ENCODE measurements around the gene DGAT2.
A peak's percentile ranks its signal among the peaks of the same experiment; 100 is the strongest.

DGAT2 gene

GRCh38 chr11:75827562-75827961, 59.0 kb downstream of the DGAT2 start:
- DNase-seq (ENCODE audit: low spot score): no peak

DNA sequence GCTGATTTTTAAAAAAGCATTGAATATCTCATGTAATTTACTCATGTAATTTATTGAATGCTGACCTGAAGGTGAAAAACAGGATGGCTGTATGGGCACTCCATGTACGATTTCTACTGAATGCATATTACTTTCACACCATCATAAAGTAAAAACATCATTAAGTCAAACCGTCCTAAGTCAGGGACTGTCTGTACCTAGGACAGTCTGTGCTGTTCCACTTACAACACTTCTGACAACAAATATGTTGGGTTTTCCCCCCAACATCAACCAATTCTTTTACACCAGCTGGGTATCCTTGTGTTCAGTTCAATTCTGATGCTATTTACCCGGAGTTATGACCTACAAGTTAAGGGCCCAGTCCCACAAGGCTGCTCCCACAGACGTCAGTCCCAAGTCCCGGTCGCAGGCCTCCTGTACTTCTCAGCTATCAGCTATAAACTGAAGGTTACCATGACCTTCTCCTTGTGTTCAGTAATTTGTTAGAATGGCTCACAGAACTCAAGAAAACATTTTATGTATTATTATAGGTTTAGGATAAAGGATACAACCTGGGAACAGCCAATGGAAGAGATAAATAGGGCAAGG, 63.4 kb downstream of the DGAT2 start:
- DNase-seq (ENCODE audit: low spot score): no peak

DNA sequence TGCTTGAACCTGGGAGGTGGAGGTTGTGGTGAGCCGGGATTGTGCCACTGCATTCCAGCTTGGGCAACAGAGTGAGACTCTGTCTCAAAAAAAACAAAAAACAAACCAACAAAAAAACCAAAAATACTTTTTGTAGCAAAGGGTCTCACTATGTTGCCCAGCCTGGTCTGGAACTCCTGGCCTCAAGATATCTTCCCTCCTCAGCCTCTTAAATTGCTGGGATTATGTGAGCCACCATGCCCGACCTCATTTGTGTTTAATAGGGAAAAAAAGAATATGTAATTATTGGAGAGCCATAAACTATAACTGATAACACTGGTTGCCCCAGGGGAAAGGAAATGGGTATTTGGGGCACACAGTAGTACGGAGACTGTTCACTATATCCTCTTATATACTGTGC, 66.2 kb downstream of the DGAT2 start:
- DNase-seq (ENCODE audit: low spot score): no peak

DNA sequence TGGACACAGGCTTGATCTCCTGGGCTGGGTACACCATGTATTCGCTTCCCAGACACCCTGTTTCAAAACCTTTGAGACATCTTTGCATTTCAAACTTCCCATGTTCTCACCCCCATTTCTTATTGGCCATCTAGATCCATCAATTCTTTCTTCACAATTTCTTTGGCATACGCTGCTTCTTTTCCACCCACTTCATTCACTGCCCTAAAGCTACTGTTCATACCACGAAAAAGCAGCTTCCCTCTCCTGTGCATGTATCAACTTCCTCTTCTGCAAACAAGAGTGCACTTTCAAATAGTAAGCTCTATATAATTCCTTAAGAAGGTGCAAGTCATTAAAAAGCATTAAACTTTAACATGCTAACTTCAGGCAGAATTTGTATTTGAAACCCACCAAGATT, 67.8 kb downstream of the DGAT2 start:
- peak; percentile 17 for DNase-seq (ENCODE audit: low spot score)

GRCh38 chr11:75839851-75840250, 71.3 kb downstream of the DGAT2 start:
- no peak for DNase-seq (ENCODE audit: low spot score)

- DNase-seq (ENCODE audit: low spot score): no peak
Measured at GRCh38 chr11:75840522-75840921, 71.9 kb downstream of the DGAT2 start.

- DNase-seq (ENCODE audit: low spot score): no peak
Measured at GRCh38 chr11:75841739-75842138, 73.2 kb downstream of the DGAT2 start.

DNA sequence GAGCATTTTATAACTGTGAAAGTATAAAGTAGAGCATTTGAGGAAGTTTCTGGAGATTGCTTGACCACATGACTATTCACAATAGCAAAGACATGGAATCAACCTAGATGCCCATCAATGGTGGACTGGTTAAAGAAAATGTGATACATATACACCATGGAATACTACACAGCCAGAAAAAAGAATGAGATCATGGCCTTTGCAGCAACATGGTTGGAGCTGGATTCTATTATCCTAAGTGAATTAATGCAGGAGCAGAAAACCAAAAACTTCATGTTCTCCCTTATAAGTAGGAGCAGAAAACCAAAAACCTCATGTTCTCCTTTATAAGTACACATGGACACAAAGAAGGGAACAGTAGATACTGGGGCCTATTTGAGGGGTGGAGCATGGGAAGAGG, 76.7 kb downstream of the DGAT2 start:
- no peak for DNase-seq (ENCODE audit: low spot score)

DNA sequence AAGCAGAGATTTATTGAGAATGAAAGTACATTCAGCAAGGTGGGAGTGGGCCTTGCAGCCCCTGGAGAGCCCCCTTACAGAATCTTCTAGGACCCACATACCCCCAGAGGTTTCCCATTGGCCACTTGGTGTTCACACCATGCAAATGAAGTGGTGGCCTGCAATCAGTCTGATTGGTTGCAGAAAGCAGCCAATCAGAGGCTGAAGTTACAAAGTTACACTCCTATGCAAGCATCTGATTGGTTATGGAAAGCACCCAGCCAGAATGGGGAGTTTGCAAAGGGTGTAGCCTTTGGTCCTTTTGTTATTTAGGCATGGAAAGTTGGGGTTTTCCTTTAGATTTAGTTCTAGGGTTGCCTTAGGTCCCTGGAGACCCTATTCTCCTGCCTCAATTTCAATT, 81.3 kb downstream of the DGAT2 start:
- no peak for DNase-seq (ENCODE audit: low spot score)

GRCh38 chr11:75850787-75851186, 82.2 kb downstream of the DGAT2 start:
- DNase-seq (ENCODE audit: low spot score): peak; percentile 14

Data from Ammon's horn (tissue), 1 donor.